GM10266 (cell line): ENCODE results near the gene PRIMPOL.

ENCODE experiments used
- DNase-seq: peaks from one replicate; pipeline ENCODE4 v3.0.0; 2012; ENCODE audit errors: extremely low spot score
- TF ChIP-seq, protein P1 (sequence below): IDR thresholded peaks from 2 replicates; pipeline ENCODE4 v1.5.1; 2012; ENCODE audit warnings: mild to moderate bottlenecking, low read depth; ENCODE audit not compliant: control insufficient read depth, insufficient read depth; ENCODE audit errors: missing control alignments

The PRIMPOL gene

DNA sequence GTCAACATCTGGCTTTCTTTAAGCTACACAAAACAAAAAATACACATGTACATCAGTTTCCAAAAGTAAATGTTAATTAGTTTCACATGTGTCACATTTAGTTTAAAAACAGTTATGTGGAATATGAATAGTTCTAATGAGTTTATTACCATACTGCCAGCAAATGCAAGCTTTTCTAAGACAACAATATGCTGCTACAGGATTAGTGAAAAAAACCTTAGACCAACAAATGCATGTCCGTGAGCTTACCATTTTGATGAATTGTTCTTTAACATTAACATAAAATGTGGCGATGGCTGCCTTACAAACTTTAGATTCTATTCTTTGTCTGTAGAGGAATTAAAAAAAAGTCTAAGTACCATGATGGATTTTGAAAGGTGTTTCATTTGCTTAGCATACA lies 52.6 kb downstream of the PRIMPOL start:
- DNase-seq: no peak
- TF ChIP-seq, protein P1, sequence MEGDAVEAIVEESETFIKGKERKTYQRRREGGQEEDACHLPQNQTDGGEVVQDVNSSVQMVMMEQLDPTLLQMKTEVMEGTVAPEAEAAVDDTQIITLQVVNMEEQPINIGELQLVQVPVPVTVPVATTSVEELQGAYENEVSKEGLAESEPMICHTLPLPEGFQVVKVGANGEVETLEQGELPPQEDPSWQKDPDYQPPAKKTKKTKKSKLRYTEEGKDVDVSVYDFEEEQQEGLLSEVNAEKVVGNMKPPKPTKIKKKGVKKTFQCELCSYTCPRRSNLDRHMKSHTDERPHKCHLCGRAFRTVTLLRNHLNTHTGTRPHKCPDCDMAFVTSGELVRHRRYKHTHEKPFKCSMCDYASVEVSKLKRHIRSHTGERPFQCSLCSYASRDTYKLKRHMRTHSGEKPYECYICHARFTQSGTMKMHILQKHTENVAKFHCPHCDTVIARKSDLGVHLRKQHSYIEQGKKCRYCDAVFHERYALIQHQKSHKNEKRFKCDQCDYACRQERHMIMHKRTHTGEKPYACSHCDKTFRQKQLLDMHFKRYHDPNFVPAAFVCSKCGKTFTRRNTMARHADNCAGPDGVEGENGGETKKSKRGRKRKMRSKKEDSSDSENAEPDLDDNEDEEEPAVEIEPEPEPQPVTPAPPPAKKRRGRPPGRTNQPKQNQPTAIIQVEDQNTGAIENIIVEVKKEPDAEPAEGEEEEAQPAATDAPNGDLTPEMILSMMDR: no peak

GRCh38 chr4:184705692-184706091 lies 56.2 kb downstream of the PRIMPOL start:
- TF ChIP-seq, protein P1: no peak
- DNase-seq: no peak

GRCh38 chr4:184706453-184706852 lies 56.9 kb downstream of the PRIMPOL start:
- TF ChIP-seq, protein P1: no peak
- DNase-seq: no peak

DNA sequence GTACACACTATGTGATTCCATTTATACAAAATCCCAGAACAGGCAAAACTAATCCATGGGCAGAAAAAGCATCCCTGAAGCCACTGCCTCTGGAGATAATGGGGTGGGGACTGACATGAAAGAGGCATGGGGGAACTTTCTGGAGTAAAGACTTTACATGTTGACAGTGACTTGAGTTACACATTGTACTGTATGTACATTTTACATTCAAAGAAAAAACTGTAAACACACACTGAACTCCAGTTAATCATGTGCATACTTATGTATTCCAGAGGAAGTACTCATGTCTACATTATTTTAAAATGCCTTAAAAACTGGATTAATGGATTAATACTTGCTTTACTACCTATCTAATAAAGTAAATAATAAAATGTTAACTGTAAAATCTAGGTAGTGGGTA lies 62.8 kb downstream of the PRIMPOL start:
- TF ChIP-seq, protein P1: no peak
- no peak for DNase-seq

DNA sequence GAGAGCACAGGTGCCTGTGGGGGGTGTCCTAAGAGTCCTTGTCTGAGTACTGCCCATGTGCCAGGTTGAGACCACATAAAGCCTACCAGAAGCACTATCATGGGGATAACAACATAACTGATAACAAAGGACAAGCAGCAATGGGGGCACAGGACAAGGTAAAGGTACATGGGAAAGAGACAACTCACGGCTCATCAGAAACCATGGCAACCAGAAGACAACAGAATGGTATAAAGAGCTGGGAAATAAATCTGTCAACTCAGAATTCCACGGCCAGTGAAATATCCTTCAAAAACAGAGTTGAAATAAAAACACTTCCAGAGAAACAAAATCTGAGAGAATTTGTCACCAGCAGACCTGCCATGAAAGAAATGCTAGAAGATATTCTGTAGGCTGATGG lies 64.3 kb downstream of the PRIMPOL start:
- DNase-seq: no peak
- TF ChIP-seq, protein P1: no peak

GRCh38 chr4:184715526-184715925 lies 66.0 kb downstream of the PRIMPOL start:
- no peak for DNase-seq
- TF ChIP-seq, protein P1: no peak

DNA sequence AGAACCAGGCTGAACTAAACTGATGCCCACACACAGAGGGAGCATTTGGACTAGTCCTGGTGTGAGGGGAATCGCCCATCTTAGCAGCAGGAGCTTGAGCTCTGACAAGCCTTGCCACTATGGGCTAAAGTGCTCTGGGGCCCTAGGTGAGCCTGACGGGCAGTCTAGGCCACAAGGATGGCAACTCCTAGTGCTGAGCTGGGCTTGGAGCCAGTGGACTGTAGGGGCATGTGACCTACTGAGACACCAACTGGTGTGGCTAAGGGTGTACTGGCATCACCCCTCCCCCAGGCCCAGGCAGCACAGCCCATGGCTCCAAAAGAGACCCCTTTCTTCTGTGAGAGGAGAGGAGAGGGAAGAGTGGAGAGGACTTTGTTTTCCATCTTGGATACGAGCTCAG lies 69.9 kb downstream of the PRIMPOL start:
- no peak for DNase-seq
- TF ChIP-seq, protein P1: no peak
